GM12892 (cell line): ENCODE data around the gene STKLD1.

ENCODE experiments used
- POLR2A ChIP-seq: IDR thresholded peaks from 2 replicates; pipeline ENCODE4 v1.6.1; 2011; ENCODE audit warnings: low read depth, low read length, control low read depth
- POLR2AphosphoS5 ChIP-seq: IDR thresholded peaks from 2 replicates; pipeline ENCODE4 v1.6.1; 2011; ENCODE audit warnings: low read depth, low read length, control low read depth

GRCh38 chr9:133404454-133405002 lies 28.4 kb downstream of the STKLD1 start:
- TF ChIP-seq POLR2A (no peak), POLR2AphosphoS5 (no peak)
